ENCODE results near the gene PPP1R37. TPM values are rescaled to one million over a fixed set of nuclear protein-coding genes. Genes with fewer than 3 reads are reported as not detected.

The PPP1R37 gene
- total and polyA plus RNA-seq, 2 of the 13 experiments (the other 11 are each of a cell fraction or from before 2014, with no cell fraction given), result 9.0 to 14.3 TPM

DNA sequence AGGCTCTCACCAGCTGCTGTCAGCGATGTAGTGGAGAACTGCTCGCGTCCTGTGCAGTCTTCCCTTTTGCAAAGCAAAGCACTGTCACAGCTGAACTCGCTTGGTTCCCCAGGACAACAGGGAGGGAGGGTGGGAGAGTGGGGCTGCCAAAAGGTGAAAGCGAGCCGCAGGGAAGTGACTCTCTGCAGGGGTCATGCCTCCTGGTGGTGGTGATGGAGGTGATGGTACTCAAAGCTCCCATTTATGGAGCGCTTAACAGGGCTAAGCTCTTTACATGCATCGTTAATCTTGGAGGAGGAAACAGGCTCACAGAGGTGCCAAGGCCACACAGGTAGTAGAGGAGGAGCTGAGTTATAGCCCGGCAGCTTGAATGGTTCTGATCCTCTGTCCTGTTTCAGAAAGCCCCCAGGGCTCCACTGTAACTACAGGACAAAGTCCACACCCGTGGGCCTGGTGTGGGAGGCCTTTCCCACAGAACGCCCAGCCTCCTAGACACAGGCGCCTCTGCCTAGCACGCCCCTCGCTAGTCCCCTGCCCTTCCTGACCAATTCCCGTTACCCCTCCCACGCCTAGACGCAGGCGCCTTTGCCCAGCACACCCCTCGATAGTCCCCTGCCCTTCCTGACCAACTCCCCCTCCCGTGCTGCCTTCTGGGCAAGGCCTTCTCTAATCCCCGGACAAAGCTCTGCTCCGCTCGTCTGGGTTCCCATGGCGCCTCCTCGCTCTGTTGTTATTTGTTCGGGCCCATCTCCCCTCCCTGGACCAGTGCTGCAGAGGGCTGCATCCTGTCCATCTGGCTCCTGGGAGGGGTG, 10.7 kb downstream of the PPP1R37 start (continued):
- TF ChIP-seq ZMYM3 (CRISPR knock-in tag; IDR thresholded peaks at IDR 0.05), result peak; percentile 50; the same call in 1 of the 2 replicates
- TF ChIP-seq, protein P1, sequence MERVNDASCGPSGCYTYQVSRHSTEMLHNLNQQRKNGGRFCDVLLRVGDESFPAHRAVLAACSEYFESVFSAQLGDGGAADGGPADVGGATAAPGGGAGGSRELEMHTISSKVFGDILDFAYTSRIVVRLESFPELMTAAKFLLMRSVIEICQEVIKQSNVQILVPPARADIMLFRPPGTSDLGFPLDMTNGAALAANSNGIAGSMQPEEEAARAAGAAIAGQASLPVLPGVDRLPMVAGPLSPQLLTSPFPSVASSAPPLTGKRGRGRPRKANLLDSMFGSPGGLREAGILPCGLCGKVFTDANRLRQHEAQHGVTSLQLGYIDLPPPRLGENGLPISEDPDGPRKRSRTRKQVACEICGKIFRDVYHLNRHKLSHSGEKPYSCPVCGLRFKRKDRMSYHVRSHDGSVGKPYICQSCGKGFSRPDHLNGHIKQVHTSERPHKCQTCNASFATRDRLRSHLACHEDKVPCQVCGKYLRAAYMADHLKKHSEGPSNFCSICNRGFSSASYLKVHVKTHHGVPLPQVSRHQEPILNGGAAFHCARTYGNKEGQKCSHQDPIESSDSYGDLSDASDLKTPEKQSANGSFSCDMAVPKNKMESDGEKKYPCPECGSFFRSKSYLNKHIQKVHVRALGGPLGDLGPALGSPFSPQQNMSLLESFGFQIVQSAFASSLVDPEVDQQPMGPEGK (CRISPR knock-in tag; IDR thresholded peaks at IDR 0.05), result peak; percentile 77
- TF ChIP-seq, protein P2, sequence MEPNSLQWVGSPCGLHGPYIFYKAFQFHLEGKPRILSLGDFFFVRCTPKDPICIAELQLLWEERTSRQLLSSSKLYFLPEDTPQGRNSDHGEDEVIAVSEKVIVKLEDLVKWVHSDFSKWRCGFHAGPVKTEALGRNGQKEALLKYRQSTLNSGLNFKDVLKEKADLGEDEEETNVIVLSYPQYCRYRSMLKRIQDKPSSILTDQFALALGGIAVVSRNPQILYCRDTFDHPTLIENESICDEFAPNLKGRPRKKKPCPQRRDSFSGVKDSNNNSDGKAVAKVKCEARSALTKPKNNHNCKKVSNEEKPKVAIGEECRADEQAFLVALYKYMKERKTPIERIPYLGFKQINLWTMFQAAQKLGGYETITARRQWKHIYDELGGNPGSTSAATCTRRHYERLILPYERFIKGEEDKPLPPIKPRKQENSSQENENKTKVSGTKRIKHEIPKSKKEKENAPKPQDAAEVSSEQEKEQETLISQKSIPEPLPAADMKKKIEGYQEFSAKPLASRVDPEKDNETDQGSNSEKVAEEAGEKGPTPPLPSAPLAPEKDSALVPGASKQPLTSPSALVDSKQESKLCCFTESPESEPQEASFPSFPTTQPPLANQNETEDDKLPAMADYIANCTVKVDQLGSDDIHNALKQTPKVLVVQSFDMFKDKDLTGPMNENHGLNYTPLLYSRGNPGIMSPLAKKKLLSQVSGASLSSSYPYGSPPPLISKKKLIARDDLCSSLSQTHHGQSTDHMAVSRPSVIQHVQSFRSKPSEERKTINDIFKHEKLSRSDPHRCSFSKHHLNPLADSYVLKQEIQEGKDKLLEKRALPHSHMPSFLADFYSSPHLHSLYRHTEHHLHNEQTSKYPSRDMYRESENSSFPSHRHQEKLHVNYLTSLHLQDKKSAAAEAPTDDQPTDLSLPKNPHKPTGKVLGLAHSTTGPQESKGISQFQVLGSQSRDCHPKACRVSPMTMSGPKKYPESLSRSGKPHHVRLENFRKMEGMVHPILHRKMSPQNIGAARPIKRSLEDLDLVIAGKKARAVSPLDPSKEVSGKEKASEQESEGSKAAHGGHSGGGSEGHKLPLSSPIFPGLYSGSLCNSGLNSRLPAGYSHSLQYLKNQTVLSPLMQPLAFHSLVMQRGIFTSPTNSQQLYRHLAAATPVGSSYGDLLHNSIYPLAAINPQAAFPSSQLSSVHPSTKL (CRISPR knock-in tag; IDR thresholded peaks at IDR 0.05), result peak; percentile 57
- TF ChIP-seq LCORL (IDR thresholded peaks at IDR 0.05), result no peak
- TF ChIP-seq LCORL (CRISPR knock-in tag; IDR thresholded peaks at IDR 0.05), result peak; percentile 51; the same call in 1 of the 2 replicates
- peak; percentile 77; the same call in 1 of the 2 replicates for TF ChIP-seq HNRNPL (IDR thresholded peaks at IDR 0.05; ENCODE audit: low read depth, low read length)
- TF ChIP-seq ZNF124 (CRISPR knock-in tag; IDR thresholded peaks at IDR 0.05), result peak; percentile 38; the same call in 1 of the 2 replicates
- TF ChIP-seq SP4 (CRISPR knock-in tag; IDR thresholded peaks at IDR 0.05), result peak; percentile 53; the same call in 1 of the 2 replicates
- no peak for TF ChIP-seq AGO2 (optimal IDR thresholded peaks at IDR 0.05; ENCODE audit: low read depth, low read length)
- TF ChIP-seq KLF6 (CRISPR knock-in tag; IDR thresholded peaks at IDR 0.05), result no peak
- TF ChIP-seq FOXA3 (CRISPR knock-in tag; IDR thresholded peaks at IDR 0.05), result peak; percentile 23
- TF ChIP-seq ZNF12 (CRISPR knock-in tag; IDR thresholded peaks at IDR 0.05), result 0 out of 2 replicates have a peak, but pooled peaks have one; percentile 29
- peak; percentile 58; the same call in 1 of the 2 replicates for TF ChIP-seq YEATS4 (CRISPR knock-in tag; IDR thresholded peaks at IDR 0.05; ENCODE audit: borderline replicate concordance)
- TF ChIP-seq RARA (CRISPR knock-in tag; IDR thresholded peaks at IDR 0.05), result 0 out of 2 replicates have a peak, but pooled peaks have one; percentile 14
- TF ChIP-seq ZBTB8A (CRISPR knock-in tag; IDR thresholded peaks at IDR 0.05; ENCODE audit: borderline replicate concordance, low read depth), result no peak
- TF ChIP-seq SOX6 (IDR thresholded peaks at IDR 0.05), result no peak
- TF ChIP-seq SOX6 (CRISPR knock-in tag; IDR thresholded peaks at IDR 0.05), result peak; percentile 65
- no peak for TF ChIP-seq JUND (CRISPR knock-in tag; IDR thresholded peaks at IDR 0.05)
- peak; percentile 69; the same call in 1 of the 2 replicates for TF ChIP-seq SPEN (CRISPR knock-in tag; IDR thresholded peaks at IDR 0.05; ENCODE audit: low read depth)
- TF ChIP-seq RFXANK (CRISPR knock-in tag; IDR thresholded peaks at IDR 0.05), result 0 out of 2 replicates have a peak, but pooled peaks have one; percentile 26
- no peak for TF ChIP-seq KMT2B (CRISPR knock-in tag; IDR thresholded peaks at IDR 0.05)
- no peak for TF ChIP-seq ATRX (CRISPR knock-in tag; IDR thresholded peaks at IDR 0.05; ENCODE audit: borderline replicate concordance)
- 0 out of 2 replicates have a peak, but pooled peaks have one; percentile 43 for TF ChIP-seq ZNF160 (CRISPR knock-in tag; IDR thresholded peaks at IDR 0.05)
- TF ChIP-seq FOXP1 (IDR thresholded peaks at IDR 0.05), result no peak
- TF ChIP-seq FOXP1 (CRISPR knock-in tag; IDR thresholded peaks at IDR 0.05), result peak; percentile 17; the same call in 1 of the 2 replicates
- no peak for TF ChIP-seq ZBTB1 (CRISPR knock-in tag; IDR thresholded peaks at IDR 0.05; ENCODE audit: borderline replicate concordance)

Measured in HepG2 (cell line).